Activated CD4-positive, alpha-beta T cell treated with anti-CD3 and anti-CD28 coated beads for 36 hours (primary cell): ENCODE measurements around the gene C6orf163. TPM values are rescaled to one million over a fixed set of nuclear protein-coding genes. Genes with fewer than 3 reads are reported as not detected.

Experiments
- ATAC-seq: fragments of 200-7000 bp; cut with Tn5 transposase; one replicate; pipeline ENCODE4 v1.10.0; 2021; ENCODE audit warnings: mild to moderate bottlenecking, moderate library complexity
- CTCF ChIA-PET: fragments of 350-600 bp; sonication (Branson Sonifier 250); formaldehyde crosslinking; loops from one replicate; lab custom pipeline; 2021; ENCODE audit warnings: antibody characterized with exemption; lab: Charles Lee
- POLR2A ChIA-PET: fragments of 350-600 bp; sonication (Branson Sonifier 250); formaldehyde crosslinking; loops from one replicate; lab custom pipeline; 2021; ENCODE audit warnings: antibody characterized with exemption, inconsistent platforms; lab: Charles Lee
- DNase-seq: peaks from one replicate; pipeline ENCODE4 v3.0.0-alpha.2; 2020
- H3K27ac Mint-ChIP-seq: one replicate; pipeline ENCODE4 v1.8.0; 2021; ENCODE audit warnings: mixed read lengths
- H3K27me3 Mint-ChIP-seq: one replicate; pipeline ENCODE4 v1.8.0; 2021; ENCODE audit warnings: mixed read lengths
- H3K36me3 Mint-ChIP-seq: one replicate; pipeline ENCODE4 v1.8.0; 2021; ENCODE audit warnings: low read depth, mixed read lengths
- H3K4me1 Mint-ChIP-seq: one replicate; pipeline ENCODE4 v1.8.0; 2021; ENCODE audit warnings: mixed read lengths
- H3K4me3 Mint-ChIP-seq: one replicate; pipeline ENCODE4 v1.8.0; 2021; ENCODE audit warnings: mild to moderate bottlenecking, moderate library complexity, mixed read lengths
- H3K9me3 Mint-ChIP-seq: one replicate; pipeline ENCODE4 v1.8.0; 2021; ENCODE audit warnings: low read depth, mixed read lengths
- intact Hi-C, 2 experiments: fragments of 100-400 bp; cut with DNase I in 1 of 2; cut with micrococcal nuclease in 1 of 2; formaldehyde crosslinking; loops; one replicate each; pipeline versions ENCODE4 v1.14.2 to v1.15.1; 2022 to 2024; cut with DNase I, micrococcal nuclease
- total RNA-seq, 2 experiments: library from RNA; stranded (reverse); gene quantifications; one replicate each; pipeline ENCODE4 v1.2.3, GENCODE V29; 2021

The C6orf163 gene
- total RNA-seq, 2 experiments from 2014 or later = 1.2 to 1.5 TPM

DNA sequence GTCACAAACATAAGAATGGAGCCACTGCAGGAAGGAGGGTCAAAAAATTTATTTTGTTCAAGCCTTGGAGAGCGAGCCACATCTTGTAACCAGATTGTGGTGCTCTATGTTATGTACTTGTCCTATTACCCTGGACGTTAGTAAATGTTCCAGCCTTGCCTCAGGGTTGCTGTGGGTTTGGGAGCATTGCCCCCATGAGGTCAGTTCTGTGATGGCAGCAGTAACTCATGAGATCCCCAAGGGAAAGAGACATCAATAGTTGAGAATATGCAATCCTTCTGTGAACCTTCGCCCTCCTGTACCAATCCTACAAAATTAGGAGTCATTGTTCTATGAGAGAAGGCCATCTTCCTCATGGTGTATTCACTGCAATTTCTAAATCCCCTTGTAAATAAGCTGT is 46.7 kb downstream of the C6orf163 start:
- no peaks in the 10 kb centered on the region for H3K27me3 Mint-ChIP-seq
- ATAC-seq = no peak
- intact Hi-C loops = loop anchor here (5.0 to 10.0 kb wide), 4 partner anchors 81 to 846 kb away; partner anchors contain the start of gene SLC35A1 (in 2 of the 2)
- CTCF ChIA-PET = interaction anchor here (0.7 kb wide), 1 partner anchor 162 kb away, joined by 3 read pairs; no protein-coding TSS in a partner anchor
- no peaks in the 10 kb centered on the region for H3K36me3 Mint-ChIP-seq
- POLR2A ChIA-PET = no interaction called here
- no peak overlapping the region for H3K4me3 Mint-ChIP-seq
- H3K27ac Mint-ChIP-seq = no peak overlapping the region
- H3K4me1 Mint-ChIP-seq = no peaks in the 10 kb centered on the region
- H3K9me3 Mint-ChIP-seq = no peaks in the 10 kb centered on the region
- peak; percentile 29 for DNase-seq

DNA sequence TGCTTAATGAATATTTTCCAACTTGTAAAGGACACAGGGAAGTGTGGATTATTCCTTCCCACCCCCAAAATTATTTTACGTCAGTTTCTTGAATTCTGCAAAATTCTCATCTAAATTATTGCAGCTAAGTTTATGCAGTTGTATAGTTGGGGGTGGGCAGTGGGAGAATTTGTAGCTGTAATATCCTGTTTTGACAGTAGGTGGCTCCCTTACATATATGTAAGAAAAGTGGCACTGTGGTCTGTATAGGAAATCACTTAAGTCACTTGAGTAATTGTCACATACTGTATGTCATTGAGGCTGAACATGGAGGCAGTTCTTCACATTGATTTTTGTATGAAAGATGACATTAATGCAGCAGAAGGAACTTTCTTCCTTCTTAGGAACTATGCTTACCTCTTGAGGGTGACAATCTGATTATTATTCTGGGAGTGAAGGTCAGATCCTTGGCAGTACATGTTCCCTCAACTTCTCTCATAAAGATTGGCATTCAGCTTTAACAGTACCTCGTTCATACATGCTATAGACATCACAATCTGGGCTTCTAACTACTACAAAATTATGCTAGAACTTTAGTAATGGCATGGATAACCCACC is 48.5 kb downstream of the C6orf163 start:
- Mint-ChIP-seq H3K9me3 (no peaks in the 10 kb centered on the region), H3K4me1 (no peaks in the 10 kb centered on the region), H3K27ac (no peak overlapping the region), H3K27me3 (no peaks in the 10 kb centered on the region), H3K36me3 (no peaks in the 10 kb centered on the region), H3K4me3 (no peak overlapping the region)
- CTCF ChIA-PET = interaction anchor here (0.7 to 1.8 kb wide), 24 partner anchors 8 to 787 kb away, joined by 3 to 13 read pairs (median 4); partner anchors contain the start of genes CFAP206 and SLC35A1
- DNase-seq (peak; percentile 30), ATAC-seq (peak; percentile 77)
- POLR2A ChIA-PET = no interaction called here
- intact Hi-C loops = loop anchor here (1.0 to 10.0 kb wide), 8 partner anchors 79 to 1478 kb away; partner anchors contain the start of gene SLC35A1 (in 2 of the 2)

DNA sequence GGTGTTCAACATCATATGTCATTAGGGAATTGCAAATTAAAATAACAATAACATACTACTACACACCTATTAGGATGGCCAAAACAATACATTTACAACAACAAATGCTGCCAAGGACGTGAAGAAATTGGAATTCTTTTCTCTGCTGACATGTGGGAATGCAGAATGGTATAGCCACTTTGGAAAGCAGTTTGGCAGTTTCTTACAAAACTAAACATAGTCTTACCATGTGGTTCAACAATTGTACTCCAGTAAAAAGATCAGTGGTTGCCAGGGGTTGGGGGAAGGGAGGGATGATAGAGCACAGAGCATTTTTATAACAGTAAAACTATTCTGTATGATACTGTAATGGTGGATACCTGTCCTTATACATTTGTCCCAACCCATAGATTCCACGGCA is 50.8 kb downstream of the C6orf163 start:
- intact Hi-C loops = loop anchor here in 1 of 2 experiments (10.0 kb wide), 2 partner anchors 261 to 331 kb away; no protein-coding TSS in a partner anchor
- CTCF ChIA-PET = no interaction called here
- ATAC-seq = no peak
- H3K9me3 Mint-ChIP-seq = no peaks in the 10 kb centered on the region
- H3K27ac Mint-ChIP-seq = no peak overlapping the region
- POLR2A ChIA-PET = no interaction called here
- H3K4me3 Mint-ChIP-seq = no peak overlapping the region
- DNase-seq = no peak
- H3K4me1 Mint-ChIP-seq = no peaks in the 10 kb centered on the region
- no peaks in the 10 kb centered on the region for H3K36me3 Mint-ChIP-seq
- H3K27me3 Mint-ChIP-seq = no peaks in the 10 kb centered on the region

DNA sequence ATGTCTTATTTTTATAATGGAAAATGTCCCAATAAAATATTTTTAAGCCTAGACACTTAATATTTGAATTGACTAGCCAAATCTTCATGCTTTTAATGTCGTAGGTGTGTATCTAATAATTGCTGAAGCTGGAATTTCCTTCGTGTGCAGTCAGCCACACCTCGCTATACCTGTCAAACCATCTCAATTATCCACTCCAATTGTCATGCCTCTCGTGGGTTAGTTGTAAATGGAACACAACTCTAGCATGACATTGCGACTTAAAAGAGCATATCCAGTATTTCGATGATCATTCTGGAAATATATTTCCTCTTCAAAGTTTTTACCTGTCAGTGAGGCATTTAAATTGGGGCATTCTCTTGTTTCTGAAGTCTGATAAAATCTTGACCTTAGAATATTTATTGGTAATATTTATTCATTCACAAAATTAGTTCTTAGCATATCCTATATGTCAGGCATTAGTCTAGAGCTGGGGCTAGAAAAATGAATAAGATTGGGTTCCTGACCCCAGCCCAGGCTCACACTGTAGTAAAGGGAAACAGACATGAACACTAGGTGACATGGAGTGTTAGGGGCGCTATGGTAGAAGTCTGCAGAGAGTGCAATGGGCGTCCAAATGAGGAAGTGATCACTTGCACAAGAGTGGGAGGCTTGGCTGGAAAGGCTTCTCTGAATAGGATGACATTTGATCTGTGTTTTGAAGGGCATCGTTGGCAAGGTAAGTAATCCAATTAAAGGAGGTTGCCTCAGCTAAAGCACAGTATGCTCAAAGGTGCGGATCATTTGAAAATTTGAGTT is 52.2 kb downstream of the C6orf163 start:
- Mint-ChIP-seq H3K9me3 (no peaks in the 10 kb centered on the region), H3K27me3 (no peaks in the 10 kb centered on the region), H3K36me3 (no peaks in the 10 kb centered on the region), H3K4me3 (no peak overlapping the region), H3K27ac (no peak overlapping the region), H3K4me1 (no peaks in the 10 kb centered on the region)
- intact Hi-C loops = loop anchor here in 1 of 2 experiments (10.0 kb wide), 2 partner anchors 262 to 332 kb away; no protein-coding TSS in a partner anchor
- POLR2A ChIA-PET = no interaction called here
- CTCF ChIA-PET = interaction anchor here (0.7 kb wide), 1 partner anchor 82 kb away, joined by 3 read pairs; no protein-coding TSS in a partner anchor
- ATAC-seq (no peak), DNase-seq (no peak)

DNA sequence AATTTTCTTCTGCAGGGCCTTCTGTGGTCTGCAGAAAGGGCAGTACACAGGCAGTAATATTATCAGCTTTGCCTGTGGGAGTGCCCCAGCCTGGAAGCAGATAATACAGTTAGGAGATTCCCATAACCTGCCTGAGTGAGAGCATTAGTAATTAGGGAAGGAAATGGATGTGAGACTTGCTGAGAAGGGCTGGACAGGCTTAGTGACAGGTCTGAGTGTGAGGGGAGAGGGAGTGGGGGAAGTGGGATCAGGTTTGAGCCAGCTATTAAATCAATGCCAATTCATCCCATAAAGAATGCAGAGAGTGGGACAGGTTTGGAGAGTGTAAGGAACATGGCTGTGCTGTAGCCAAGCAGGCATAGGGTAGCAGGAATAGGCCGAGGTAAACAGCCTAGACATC is 53.0 kb downstream of the C6orf163 start:
- intact Hi-C loops = loop anchor here in 1 of 2 experiments (10.0 kb wide), 2 partner anchors 263 to 333 kb away; no protein-coding TSS in a partner anchor

DNA sequence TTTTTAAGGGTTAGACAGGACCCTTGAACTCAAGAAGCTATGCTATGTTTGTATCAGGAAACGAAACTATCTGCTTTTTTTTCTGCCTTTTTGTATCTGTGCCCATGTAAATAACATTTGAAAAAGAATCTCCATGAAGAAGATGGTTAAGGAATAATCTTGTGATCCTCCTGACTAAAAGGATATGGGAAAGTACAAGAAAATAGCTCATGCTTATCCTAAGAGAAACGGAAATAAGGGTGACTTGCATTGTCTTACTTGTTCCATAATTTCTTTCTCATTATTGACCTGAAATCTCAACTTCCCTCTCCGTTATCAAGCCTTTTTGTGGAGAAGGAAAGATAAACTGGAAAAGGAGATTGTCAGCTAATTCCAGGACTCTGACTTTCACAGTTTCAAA is 57.2 kb downstream of the C6orf163 start:
- no peak for DNase-seq

More for the DNA sequence above, 53.0 kb downstream of the C6orf163 start:
- ChIA-PET POLR2A (no interaction called here), CTCF (no interaction called here)
- H3K27ac Mint-ChIP-seq = no peak overlapping the region
- H3K4me1 Mint-ChIP-seq = no peaks in the 10 kb centered on the region
- no peaks in the 10 kb centered on the region for H3K27me3 Mint-ChIP-seq
- no peaks in the 10 kb centered on the region for H3K9me3 Mint-ChIP-seq
- no peak for DNase-seq
- no peak for ATAC-seq
- no peaks in the 10 kb centered on the region for H3K36me3 Mint-ChIP-seq
- no peak overlapping the region for H3K4me3 Mint-ChIP-seq

DNA sequence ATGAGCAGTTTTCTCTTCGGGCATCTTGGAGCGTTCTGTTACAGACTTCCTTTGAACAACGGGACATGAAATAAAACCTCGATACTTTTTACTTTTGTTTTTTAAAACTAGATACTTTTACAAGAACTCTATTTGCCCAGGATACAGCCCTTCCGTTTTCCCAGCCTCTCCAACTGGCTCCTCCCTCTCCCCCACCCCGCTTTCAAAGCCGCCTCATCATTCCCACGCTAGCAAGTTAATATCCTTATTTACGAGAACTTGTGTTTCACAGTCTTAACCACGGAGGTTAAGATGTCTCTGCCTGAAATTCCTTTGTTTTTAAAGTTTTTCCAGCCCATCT is 62.9 kb downstream of the C6orf163 start:
- H3K27me3 Mint-ChIP-seq = peaks cover 15% of the 10 kb centered on the region
- CTCF ChIA-PET = interaction anchor here (1.6 to 3.0 kb wide), 3 partner anchors 14 to 268 kb away, joined by 4 to 13 read pairs (median 8); partner anchors contain the start of gene SLC35A1
- H3K9me3 Mint-ChIP-seq = no peaks in the 10 kb centered on the region
- H3K27ac Mint-ChIP-seq = no peak overlapping the region
- peaks cover 4% of the 10 kb centered on the region for H3K4me1 Mint-ChIP-seq
- H3K36me3 Mint-ChIP-seq = no peaks in the 10 kb centered on the region
- ATAC-seq (peak; percentile 6), DNase-seq (no peak)
- POLR2A ChIA-PET = no interaction called here
- peak overlapping the region; percentile 70 for H3K4me3 Mint-ChIP-seq
- intact Hi-C loops = no loop called here

More for the DNA sequence above, 57.2 kb downstream of the C6orf163 start:
- no peak overlapping the region for H3K27ac Mint-ChIP-seq
- H3K4me3 Mint-ChIP-seq = no peak overlapping the region
- H3K36me3 Mint-ChIP-seq = no peaks in the 10 kb centered on the region
- ATAC-seq = no peak
- ChIA-PET POLR2A (interaction anchor here (0.6 to 0.7 kb wide), 2 partner anchors 186 to 779 kb away, joined by 3 read pairs; no protein-coding TSS in a partner anchor), CTCF (interaction anchor here (1.2 to 1.7 kb wide), 3 partner anchors 9 to 262 kb away, joined by 3 to 6 read pairs (median 3); no protein-coding TSS in a partner anchor)
- no peaks in the 10 kb centered on the region for H3K4me1 Mint-ChIP-seq
- no peaks in the 10 kb centered on the region for H3K9me3 Mint-ChIP-seq
- H3K27me3 Mint-ChIP-seq = peaks cover 10% of the 10 kb centered on the region
- intact Hi-C loops = no loop called here

DNA sequence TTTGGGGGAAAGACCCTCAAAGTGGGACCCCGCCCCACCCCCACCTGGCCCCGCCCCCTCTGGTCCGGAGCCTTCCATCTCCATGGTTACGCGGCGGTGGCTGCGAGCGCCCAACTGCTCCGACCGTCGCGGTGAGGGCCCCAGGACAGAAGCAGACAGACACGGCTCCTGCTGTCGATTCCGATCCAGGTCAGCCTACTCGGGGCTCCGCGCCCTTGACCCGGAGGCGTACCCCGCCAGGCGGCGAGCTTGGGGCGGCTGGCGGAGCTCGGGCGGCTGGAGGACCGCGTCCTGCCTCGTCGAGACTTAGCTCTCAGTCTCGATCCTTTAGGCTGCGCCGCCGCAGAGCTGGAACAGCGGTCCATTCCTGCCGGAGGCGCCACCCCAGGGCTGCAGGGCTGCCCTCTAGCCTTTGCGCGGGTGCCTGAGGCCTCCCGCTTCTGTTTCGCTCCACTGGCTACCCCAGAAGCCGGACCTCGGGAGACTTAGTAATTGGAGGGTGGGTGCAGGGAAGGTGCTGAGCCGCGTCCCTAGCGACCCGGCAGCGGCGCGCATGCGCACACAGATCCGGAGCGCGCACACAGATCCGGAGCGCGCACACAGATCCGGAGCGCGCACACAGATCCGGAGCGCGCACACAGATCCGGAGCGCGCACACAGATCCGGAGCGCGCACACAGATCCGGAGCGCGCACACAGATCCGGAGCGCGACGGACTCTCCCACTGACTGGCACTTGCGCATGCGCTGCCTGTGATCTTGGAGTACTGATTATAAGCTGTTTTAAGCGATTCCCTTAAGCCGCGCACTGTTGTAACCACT is 63.5 kb downstream of the C6orf163 start, which contains the start of gene CFAP206:
CFAP206 (plus strand) TSS at position 72 of the 820 bp plus-strand sequence. CDS start 1,868 bp downstream, outside the sequence.
- ChIA-PET CTCF (interaction anchor here (0.8 to 3.0 kb wide), 5 partner anchors 15 to 268 kb away, joined by 3 to 13 read pairs (median 4); partner anchors contain the start of gene SLC35A1), POLR2A (no interaction called here)
- ATAC-seq (peak; percentile 85), DNase-seq (peak; percentile 89)
- Mint-ChIP-seq H3K4me1 (peaks cover 4% of the 10 kb centered on the region), H3K27ac (no peak within 1 kb of the TSS), H3K4me3 (peak within 1 kb of the TSS; percentile 70), H3K9me3 (no peaks in the 10 kb centered on the region), H3K36me3 (no peaks in the 10 kb centered on the region), H3K27me3 (peaks cover 15% of the 10 kb centered on the region)
- intact Hi-C loops = loop anchor here (1.0 to 2.0 kb wide), 6 partner anchors 64 to 295 kb away; partner anchors contain the start of genes ORC3 (in 2 of the 2), SLC35A1 (in 2 of the 2), SMIM8 (in 2 of the 2) and ZNF292 (in 2 of the 2)

DNA sequence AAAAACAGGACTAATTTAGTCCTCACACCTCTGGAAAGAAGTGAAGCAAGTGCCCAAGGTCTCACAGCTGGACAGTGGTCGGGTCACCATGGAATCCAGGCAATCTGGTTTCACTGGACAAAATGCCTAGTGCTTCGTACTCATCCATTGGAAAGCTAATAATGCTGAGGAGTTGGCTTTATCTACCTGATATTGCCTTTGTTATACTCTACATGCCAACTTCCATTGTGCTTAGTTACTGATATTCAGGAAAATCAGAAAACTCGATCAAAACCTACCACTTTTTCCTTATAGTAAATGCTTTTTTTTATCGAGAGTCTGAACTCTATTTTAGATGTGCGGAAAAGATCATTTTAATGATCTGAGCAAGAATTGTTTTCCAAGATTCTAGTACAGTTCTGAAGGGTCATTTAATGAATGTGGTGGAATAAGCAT is 64.1 kb downstream of the C6orf163 start:
- no peak for ATAC-seq
- POLR2A ChIA-PET = no interaction called here
- Mint-ChIP-seq H3K27me3 (peaks cover 15% of the 10 kb centered on the region), H3K9me3 (no peaks in the 10 kb centered on the region), H3K27ac (no peak overlapping the region), H3K4me1 (peaks cover 4% of the 10 kb centered on the region), H3K4me3 (peak overlapping the region; percentile 70), H3K36me3 (no peaks in the 10 kb centered on the region)
- intact Hi-C loops = loop anchor here (1.0 to 2.0 kb wide), 6 partner anchors 64 to 294 kb away; partner anchors contain the start of genes ORC3 (in 2 of the 2), SLC35A1 (in 2 of the 2), SMIM8 (in 2 of the 2) and ZNF292 (in 2 of the 2)
- DNase-seq = no peak
- CTCF ChIA-PET = interaction anchor here (0.6 to 1.7 kb wide), 5 partner anchors 64 to 1460 kb away, joined by 3 to 8 read pairs (median 3); partner anchors contain the start of gene SLC35A1
